WTC11 (cell line): ENCODE measurements around the gene HTR3A. TPM values are rescaled to one million over a fixed set of nuclear protein-coding genes. Genes with fewer than 3 reads are reported as not detected.

Experiments
- ATAC-seq: fragments of 200-7000 bp; cut with Tn5 transposase; 2 replicates; pipeline ENCODE4 v1.10.0; 2021; ENCODE audit warnings: mild to moderate bottlenecking, moderate library complexity
- CTCF ChIA-PET: fragments of 300-600 bp; sonication (Branson Sonifier 250); formaldehyde crosslinking; loops from one replicate; lab custom pipeline; 2021; ENCODE audit warnings: antibody characterized with exemption; lab: Charles Lee
- POLR2A ChIA-PET: fragments of 350-600 bp; sonication (Branson Sonifier 250); formaldehyde crosslinking; loops from one replicate; lab custom pipeline; 2021; ENCODE audit warnings: antibody characterized with exemption; lab: Charles Lee
- DNase-seq: peaks from one replicate; pipeline ENCODE4 v3.0.0; 2021; ENCODE audit warnings: low spot score
- H3K27ac Mint-ChIP-seq: 2 replicates; pipeline ENCODE4 v1.8.0; 2021; ENCODE audit warnings: mixed read lengths
- H3K27me3 Mint-ChIP-seq: 2 replicates; pipeline ENCODE4 v1.8.0; 2021; ENCODE audit warnings: low read depth, mild to moderate bottlenecking, moderate library complexity, mixed read lengths
- H3K36me3 Mint-ChIP-seq: 2 replicates; pipeline ENCODE4 v1.8.0; 2021; ENCODE audit warnings: mixed read lengths
- H3K4me1 Mint-ChIP-seq: 2 replicates; pipeline ENCODE4 v1.8.0; 2022; ENCODE audit warnings: mixed read lengths
- H3K4me3 Mint-ChIP-seq: 2 replicates; pipeline ENCODE4 v1.8.0; 2021; ENCODE audit warnings: mild to moderate bottlenecking, moderate library complexity, mixed read lengths
- H3K9me3 Mint-ChIP-seq: 2 replicates; pipeline ENCODE4 v1.8.0; 2021; ENCODE audit warnings: mixed read lengths
- E2F4 ChIP-seq: sonication (generic); formaldehyde crosslinking; IDR thresholded peaks from 2 replicates; pipeline ENCODE4 v1.8.1; 2022; ENCODE audit warnings: low read depth, mild to moderate bottlenecking, moderate library complexity, missing genetic modification reagents, borderline replicate concordance
- EMX1 ChIP-seq: fragments of 250-450 bp; sonication (Bioruptor Pico); IDR thresholded peaks from 2 replicates; pipeline ENCODE4 v1.8.0; 2021; ENCODE audit warnings: mild to moderate bottlenecking
- ESRRA ChIP-seq: sonication (generic); formaldehyde crosslinking; IDR thresholded peaks from 2 replicates; pipeline ENCODE4 v1.8.1; 2022; ENCODE audit warnings: mild to moderate bottlenecking, missing genetic modification reagents, borderline replicate concordance
- GRHL2 ChIP-seq: fragments of 250-450 bp; sonication (Bioruptor Pico); IDR thresholded peaks from 2 replicates; pipeline ENCODE4 v1.8.0; 2022; ENCODE audit warnings: mild to moderate bottlenecking, moderate library complexity; ENCODE audit not compliant: insufficient replicate concordance, severe bottlenecking
- HMGA2 ChIP-seq: fragments of 250-450 bp; sonication (Bioruptor Pico); IDR thresholded peaks from 2 replicates; pipeline ENCODE4 v1.4.0; 2021; ENCODE audit warnings: mild to moderate bottlenecking, moderate library complexity
- HMGXB4 ChIP-seq: sonication (generic); formaldehyde crosslinking; IDR thresholded peaks from 2 replicates; pipeline ENCODE4 v1.8.1; 2023; ENCODE audit warnings: mild to moderate bottlenecking, moderate library complexity, missing genetic modification reagents
- JUN ChIP-seq: sonication (generic); formaldehyde crosslinking; IDR thresholded peaks from 2 replicates; pipeline ENCODE4 v1.8.0; 2023; ENCODE audit warnings: mild to moderate bottlenecking, missing genetic modification reagents
- KAT7 ChIP-seq: sonication (generic); formaldehyde crosslinking; IDR thresholded peaks from 2 replicates; pipeline ENCODE4 v1.8.1; 2023; ENCODE audit warnings: missing genetic modification reagents, mild to moderate bottlenecking, borderline replicate concordance
- MAX ChIP-seq: sonication (generic); formaldehyde crosslinking; IDR thresholded peaks from 2 replicates; pipeline ENCODE4 v1.8.0; 2022; ENCODE audit warnings: mild to moderate bottlenecking, missing genetic modification reagents
- MLX ChIP-seq: sonication (generic); formaldehyde crosslinking; IDR thresholded peaks from 2 replicates; pipeline ENCODE4 v1.8.1; 2023; ENCODE audit warnings: mild to moderate bottlenecking, missing genetic modification reagents, moderate library complexity
- MYBL2 ChIP-seq: sonication (generic); formaldehyde crosslinking; IDR thresholded peaks from 2 replicates; pipeline ENCODE4 v1.8.1; 2023; ENCODE audit warnings: mild to moderate bottlenecking, moderate library complexity, missing genetic modification reagents
- NFE2L1 ChIP-seq: sonication (generic); formaldehyde crosslinking; IDR thresholded peaks from 2 replicates; pipeline ENCODE4 v1.8.1; 2023; ENCODE audit warnings: missing genetic modification reagents
- NFYB ChIP-seq: sonication (generic); formaldehyde crosslinking; conservative IDR thresholded peaks from 2 replicates; pipeline ENCODE4 v1.8.0; 2022; ENCODE audit warnings: low read depth, missing genetic modification reagents
- NR2C2 ChIP-seq: sonication (generic); formaldehyde crosslinking; IDR thresholded peaks from 2 replicates; pipeline ENCODE4 v1.8.0; 2022; ENCODE audit warnings: mild to moderate bottlenecking, missing genetic modification reagents
- SOX15 ChIP-seq: fragments of 250-450 bp; sonication (Bioruptor Pico); IDR thresholded peaks from 2 replicates; pipeline ENCODE4 v1.9.0; 2021; ENCODE audit warnings: mild to moderate bottlenecking
- TP53 ChIP-seq: sonication (generic); formaldehyde crosslinking; IDR thresholded peaks from 2 replicates; pipeline ENCODE4 v1.8.1; 2023; ENCODE audit warnings: mild to moderate bottlenecking, missing genetic modification reagents
- ZNF138 ChIP-seq: sonication (generic); formaldehyde crosslinking; conservative IDR thresholded peaks from 2 replicates; pipeline ENCODE4 v1.8.1; 2022; ENCODE audit warnings: mild to moderate bottlenecking, moderate library complexity, missing genetic modification reagents
- ZNF232 ChIP-seq: sonication (generic); formaldehyde crosslinking; IDR thresholded peaks from 2 replicates; pipeline ENCODE4 v1.8.0; 2022; ENCODE audit warnings: mild to moderate bottlenecking, missing genetic modification reagents
- ZNF263 ChIP-seq: sonication (generic); formaldehyde crosslinking; IDR thresholded peaks from 2 replicates; pipeline ENCODE4 v1.8.1; 2022; ENCODE audit warnings: low read depth, mild to moderate bottlenecking, moderate library complexity, missing genetic modification reagents
- ZNF423 ChIP-seq: fragments of 250-450 bp; sonication (Bioruptor Pico); IDR thresholded peaks from 2 replicates; pipeline ENCODE4 v2.1.2; 2022; ENCODE audit warnings: mild to moderate bottlenecking, moderate library complexity
- ZSCAN18 ChIP-seq: fragments of 250-450 bp; sonication (Bioruptor Pico); IDR thresholded peaks from 2 replicates; pipeline ENCODE4 v2.1.2; 2022; ENCODE audit warnings: mild to moderate bottlenecking, moderate library complexity
- total RNA-seq: library from RNA; stranded (reverse); gene quantifications from 3 replicates; pipeline ENCODE4 v1.2.3, GENCODE V29; 2021
- TF ChIP-seq, protein P1 (sequence below): sonication (generic); formaldehyde crosslinking; IDR thresholded peaks from 2 replicates; pipeline ENCODE4 v1.8.0; 2022; ENCODE audit warnings: mild to moderate bottlenecking, missing genetic modification reagents
- TF ChIP-seq, protein P2 (sequence below): sonication (generic); formaldehyde crosslinking; conservative IDR thresholded peaks from 2 replicates; pipeline ENCODE4 v1.8.1; 2022; ENCODE audit warnings: mild to moderate bottlenecking, missing genetic modification reagents

Gene HTR3A
- total RNA-seq, 1 experiment from 2014 or later = 4.1 TPM

DNA sequence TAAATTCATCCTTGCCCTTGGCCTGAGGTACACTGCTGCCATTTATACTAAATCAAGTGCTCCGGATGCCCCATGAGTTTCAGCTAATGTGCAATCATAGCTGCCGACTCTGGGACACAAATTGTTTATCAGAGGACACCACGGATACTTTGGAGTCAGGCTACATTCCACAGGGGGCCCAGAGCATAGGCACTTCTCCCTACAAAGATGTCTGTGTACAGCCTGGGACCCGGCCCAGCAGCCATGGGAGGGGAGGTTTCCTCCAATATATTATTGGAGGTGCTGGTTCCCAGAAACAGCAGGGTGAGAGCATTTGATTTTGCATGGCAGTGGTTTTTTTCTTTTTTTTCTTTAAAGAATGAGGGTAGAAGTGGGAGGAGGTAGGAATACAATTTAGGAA, 39.0 kb upstream of the HTR3A start:
- no peak for DNase-seq
- Mint-ChIP-seq H3K27me3 (no peaks in the 10 kb centered on the region), H3K9me3 (no peaks in the 10 kb centered on the region), H3K27ac (no peak overlapping the region)
- no peak for ATAC-seq
- POLR2A ChIA-PET = no interaction called here
- TF ChIP-seq GRHL2 (CRISPR knock-in tag) (no peak), NFE2L1 (CRISPR knock-in tag) (no peak), MAX (no peak), JUN (CRISPR knock-in tag) (no peak), ZNF138 (no peak), ZNF263 (CRISPR knock-in tag) (no peak), TP53 (CRISPR knock-in tag) (no peak), MLX (CRISPR knock-in tag) (no peak), MYBL2 (CRISPR knock-in tag) (no peak), NFYB (CRISPR knock-in tag) (no peak), ZSCAN18 (CRISPR knock-in tag) (no peak), KAT7 (CRISPR knock-in tag) (no peak), ZNF232 (CRISPR knock-in tag) (no peak), SOX15 (CRISPR knock-in tag) (no peak), NR2C2 (no peak), HMGXB4 (no peak), E2F4 (CRISPR knock-in tag) (no peak), HMGA2 (CRISPR knock-in tag) (no peak)
- TF ChIP-seq, protein P1, sequence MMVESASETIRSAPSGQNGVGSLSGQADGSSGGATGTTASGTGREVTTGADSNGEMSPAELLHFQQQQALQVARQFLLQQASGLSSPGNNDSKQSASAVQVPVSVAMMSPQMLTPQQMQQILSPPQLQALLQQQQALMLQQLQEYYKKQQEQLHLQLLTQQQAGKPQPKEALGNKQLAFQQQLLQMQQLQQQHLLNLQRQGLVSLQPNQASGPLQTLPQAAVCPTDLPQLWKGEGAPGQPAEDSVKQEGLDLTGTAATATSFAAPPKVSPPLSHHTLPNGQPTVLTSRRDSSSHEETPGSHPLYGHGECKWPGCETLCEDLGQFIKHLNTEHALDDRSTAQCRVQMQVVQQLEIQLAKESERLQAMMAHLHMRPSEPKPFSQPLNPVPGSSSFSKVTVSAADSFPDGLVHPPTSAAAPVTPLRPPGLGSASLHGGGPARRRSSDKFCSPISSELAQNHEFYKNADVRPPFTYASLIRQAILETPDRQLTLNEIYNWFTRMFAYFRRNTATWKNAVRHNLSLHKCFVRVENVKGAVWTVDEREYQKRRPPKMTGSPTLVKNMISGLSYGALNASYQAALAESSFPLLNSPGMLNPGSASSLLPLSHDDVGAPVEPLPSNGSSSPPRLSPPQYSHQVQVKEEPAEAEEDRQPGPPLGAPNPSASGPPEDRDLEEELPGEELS (CRISPR knock-in tag) = no peak
- TF ChIP-seq, protein P2, sequence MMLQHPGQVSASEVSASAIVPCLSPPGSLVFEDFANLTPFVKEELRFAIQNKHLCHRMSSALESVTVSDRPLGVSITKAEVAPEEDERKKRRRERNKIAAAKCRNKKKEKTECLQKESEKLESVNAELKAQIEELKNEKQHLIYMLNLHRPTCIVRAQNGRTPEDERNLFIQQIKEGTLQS (CRISPR knock-in tag) = no peak
- TF ChIP-seq, all 79 proteins: peak for 0
- H3K36me3 Mint-ChIP-seq = no peaks in the 10 kb centered on the region
- H3K4me1 Mint-ChIP-seq = peaks cover 22% of the 10 kb centered on the region
- no peak overlapping the region for H3K4me3 Mint-ChIP-seq
- CTCF ChIA-PET = no interaction called here

- H3K4me1 Mint-ChIP-seq = peaks cover 12% of the 10 kb centered on the region
- ATAC-seq = no peak
- H3K36me3 Mint-ChIP-seq = no peaks in the 10 kb centered on the region
- POLR2A ChIA-PET = no interaction called here
- no peaks in the 10 kb centered on the region for H3K9me3 Mint-ChIP-seq
- H3K4me3 Mint-ChIP-seq = no peak overlapping the region
- no peak overlapping the region for H3K27ac Mint-ChIP-seq
- DNase-seq = no peak
- CTCF ChIA-PET = no interaction called here
- no peak for TF ChIP-seq ZNF423 (CRISPR knock-in tag)
- TF ChIP-seq ESRRA = no peak
- no peak for TF ChIP-seq EMX1 (CRISPR knock-in tag)
- no peaks in the 10 kb centered on the region for H3K27me3 Mint-ChIP-seq
These were observed 37.0 kb upstream of the HTR3A start for GRCh38 chr11:113937918-113938317.
